ENCODE data around the gene CTDSPL. TPM values are rescaled to one million over a fixed set of nuclear protein-coding genes. Genes with fewer than 3 reads are reported as not detected.
A peak's percentile ranks its signal among the peaks of the same experiment; 100 is the strongest.

CTDSPL gene
- total RNA-seq, 4 donors from 2014 or later = 39.8 to 105 (median 56.2) TPM

- H3K4me1 ChIP-seq = peaks cover 4 to 11% (median 8%) of the 10 kb centered on the region in 4 donors
- H3K4me3 ChIP-seq = no peak overlapping the region
- H3K27ac ChIP-seq = no peak overlapping the region
- H3K36me3 ChIP-seq = peaks cover 0 to 13% (median 3%) of the 10 kb centered on the region in 4 donors
- in situ Hi-C loops (cut with MboI; ENCODE audit: low pct_ligation_motif_present in 1 of 4, low pct_unique_long_range_greater_than_20kb in 1 of 4, low sequenced_read_pairs in 3 of 4) = no loop called here
- intact Hi-C loops (cut with DNase I; ENCODE audit: low total_unique reads) = no loop called here
- DNase-seq = no peak
- H3K9me3 ChIP-seq = no peaks in the 10 kb centered on the region
- TF ChIP-seq POLR2A (IDR thresholded peaks at IDR 0.05) (no peak), POLR2AphosphoS5 (IDR thresholded peaks at IDR 0.05) (no peak), CTCF (IDR thresholded peaks at IDR 0.05) (no peak), EP300 (IDR thresholded peaks at IDR 0.05; ENCODE audit: low read depth) (no peak)
- no peaks in the 10 kb centered on the region for H3K27me3 ChIP-seq
- WGBS, 2 donors (ENCODE audit: low coverage in 1 of 2) = 85 to 92% methylated on average over 4 to 14 of the region's 14 CpGs
These were observed 119.0 kb downstream of the CTDSPL start for GRCh38 chr3:37980462-37981347.

GRCh38 chr3:37981348-37981664 is 119.6 kb downstream of the CTDSPL start:
- intact Hi-C loops (cut with DNase I; ENCODE audit: low total_unique reads) = no loop called here

GRCh38 chr3:37982331-37982730 is 120.7 kb downstream of the CTDSPL start:
- 57 to 83% methylated on average over 1 of the region's 1 CpG for WGBS, 2 donors (ENCODE audit: low coverage in 1 of 2)
- no peak for DNase-seq
- no peak for TF ChIP-seq CTCF (IDR thresholded peaks at IDR 0.05)
- no peak for TF ChIP-seq EP300 (IDR thresholded peaks at IDR 0.05; ENCODE audit: low read depth)
- no peak for TF ChIP-seq POLR2AphosphoS5 (IDR thresholded peaks at IDR 0.05)
- intact Hi-C loops (cut with DNase I; ENCODE audit: low total_unique reads) = no loop called here
- H3K36me3 ChIP-seq = peaks cover 0 to 2% (median 0%) of the 10 kb centered on the region in 4 donors
- H3K4me1 ChIP-seq = peaks cover 11 to 25% (median 21%) of the 10 kb centered on the region in 4 donors
- H3K4me3 ChIP-seq = no peak overlapping the region
- in situ Hi-C loops (cut with MboI; ENCODE audit: low pct_ligation_motif_present in 1 of 4, low pct_unique_long_range_greater_than_20kb in 1 of 4, low sequenced_read_pairs in 3 of 4) = no loop called here
- H3K9me3 ChIP-seq = no peaks in the 10 kb centered on the region
- H3K27ac ChIP-seq = no peak overlapping the region
- H3K27me3 ChIP-seq = no peaks in the 10 kb centered on the region

More at GRCh38 chr3:37981348-37981664, 119.6 kb downstream of the CTDSPL start:
- no peak overlapping the region for H3K4me3 ChIP-seq
- H3K36me3 ChIP-seq = peaks cover 0 to 11% (median under 1%) of the 10 kb centered on the region in 4 donors
- no peaks in the 10 kb centered on the region for H3K27me3 ChIP-seq
- TF ChIP-seq CTCF (IDR thresholded peaks at IDR 0.05) (no peak), POLR2A (IDR thresholded peaks at IDR 0.05) (no peak)
- WGBS, 2 donors (ENCODE audit: low coverage in 1 of 2) = 91 to 94% methylated on average over 2 of the region's 2 CpGs
- H3K27ac ChIP-seq = no peak overlapping the region
- no peak for DNase-seq
- H3K4me1 ChIP-seq = peaks cover 10 to 17% (median 14%) of the 10 kb centered on the region in 4 donors
- in situ Hi-C loops (cut with MboI; ENCODE audit: low pct_ligation_motif_present in 1 of 4, low pct_unique_long_range_greater_than_20kb in 1 of 4, low sequenced_read_pairs in 3 of 4) = no loop called here
- H3K9me3 ChIP-seq = no peaks in the 10 kb centered on the region

- WGBS, 2 donors (ENCODE audit: low coverage in 1 of 2) = 60 to 65% methylated on average over 1 to 7 of the region's 7 CpGs
- intact Hi-C loops (cut with DNase I; ENCODE audit: low total_unique reads) = no loop called here
- Histone ChIP-seq H3K4me1 (peaks cover 11 to 42% (median 33%) of the 10 kb centered on the region in 4 donors), H3K4me3 (no peak overlapping the region), H3K27me3 (no peaks in the 10 kb centered on the region), H3K27ac (peak overlapping the region in 1 of 4 donors; percentile 85), H3K9me3 (no peaks in the 10 kb centered on the region), H3K36me3 (no peaks in the 10 kb centered on the region)
- no peak for DNase-seq
- in situ Hi-C loops (cut with MboI; ENCODE audit: low pct_ligation_motif_present in 1 of 4, low pct_unique_long_range_greater_than_20kb in 1 of 4, low sequenced_read_pairs in 3 of 4) = no loop called here
- TF ChIP-seq CTCF (IDR thresholded peaks at IDR 0.05) (no peak), POLR2AphosphoS5 (IDR thresholded peaks at IDR 0.05) (no peak), POLR2A (IDR thresholded peaks at IDR 0.05) (no peak), EP300 (IDR thresholded peaks at IDR 0.05; ENCODE audit: low read depth) (no peak)
These were observed 122.4 kb downstream of the CTDSPL start for GRCh38 chr3:37984051-37984450.
